HG03521 (cell line): Measurements from ENCODE around the gene ATG7.

ENCODE experiments used
- ATAC-seq: cut with Tn5 transposase; IDR thresholded peaks from one replicate; pipeline ENCODE4 v1.9.1; 2021; ENCODE audit warnings: mild to moderate bottlenecking, moderate library complexity; ENCODE audit not compliant: unreplicated experiment

Gene ATG7

DNA sequence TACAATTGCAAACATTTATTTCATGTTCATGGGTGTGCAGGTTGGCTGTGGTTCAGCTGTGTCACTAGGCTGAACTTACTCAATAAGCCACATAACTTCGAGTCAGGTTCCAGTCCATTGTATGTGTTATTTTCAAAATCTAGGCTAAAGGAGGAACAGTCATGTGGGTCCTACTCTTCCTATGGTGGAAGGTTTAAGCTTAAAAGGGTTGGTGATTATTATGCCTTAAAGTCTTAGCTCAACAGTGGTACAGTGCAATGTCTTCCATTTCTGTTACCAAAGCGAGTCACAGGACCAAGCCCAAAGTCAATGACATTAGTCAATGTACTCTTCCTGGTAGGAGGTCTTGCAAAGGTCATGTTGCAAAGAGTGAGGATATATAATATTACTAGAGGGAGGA is 78.2 kb downstream of the ATG7 start:
- no peak for ATAC-seq

- ATAC-seq: no peak
Measured at GRCh38 chr3:11351451-11351850, 79.3 kb downstream of the ATG7 start.

- no peak for ATAC-seq
Measured at GRCh38 chr3:11356269-11356668, 84.1 kb downstream of the ATG7 start.

DNA sequence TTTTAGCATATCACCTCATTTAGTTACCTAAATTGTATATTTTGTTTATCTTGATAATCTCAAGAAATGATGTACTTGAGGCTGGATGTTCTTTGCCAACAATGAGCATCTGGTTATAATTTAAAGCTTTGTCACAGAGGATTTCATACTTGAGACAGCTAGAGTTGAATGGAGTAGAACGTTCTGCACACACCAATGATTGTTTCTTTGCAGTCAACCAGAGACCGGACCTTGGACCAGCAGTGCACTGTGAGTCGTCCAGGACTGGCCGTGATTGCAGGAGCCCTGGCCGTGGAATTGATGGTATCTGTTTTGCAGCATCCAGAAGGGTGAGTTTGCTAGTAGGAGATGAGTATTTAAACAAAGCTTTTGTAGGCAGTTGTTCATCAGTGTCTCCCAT is 90.4 kb downstream of the ATG7 start:
- ATAC-seq: no peak

- no peak for ATAC-seq
Measured at GRCh38 chr3:11363715-11364114, 91.5 kb downstream of the ATG7 start.

- no peak for ATAC-seq
Measured at GRCh38 chr3:11364181-11364580, 92.0 kb downstream of the ATG7 start.

DNA sequence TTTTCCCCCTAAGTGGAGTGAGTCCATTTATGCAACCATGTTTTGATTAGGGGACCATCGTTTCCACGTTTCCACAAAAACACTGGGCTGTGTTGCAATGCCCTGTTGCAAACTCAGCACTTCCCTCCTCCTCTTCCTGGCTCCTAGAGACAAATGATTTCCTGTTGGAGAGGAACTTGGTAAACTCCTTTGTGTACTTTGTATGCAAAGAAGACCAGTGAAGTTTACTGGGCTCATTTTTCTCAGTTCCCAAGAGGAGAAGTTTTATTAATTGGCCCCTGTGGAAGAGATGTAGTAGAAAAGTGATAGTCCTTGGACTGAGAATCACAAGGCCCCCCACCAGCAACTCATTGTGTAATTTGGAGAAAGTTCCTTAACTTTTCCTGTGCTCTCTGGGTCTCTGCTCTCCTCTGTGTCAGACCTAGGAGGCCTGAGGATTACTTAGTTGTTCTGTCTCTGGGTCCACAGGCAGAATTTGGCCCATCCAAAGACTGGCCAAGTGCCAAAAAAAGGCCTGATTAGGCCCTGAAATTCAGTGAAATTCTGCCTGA is 95.0 kb downstream of the ATG7 start:
- ATAC-seq: no peak

GRCh38 chr3:11370191-11370590 is 98.0 kb downstream of the ATG7 start:
- no peak for ATAC-seq

GRCh38 chr3:11370966-11371365 is 98.8 kb downstream of the ATG7 start:
- no peak for ATAC-seq

- no peak for ATAC-seq
Measured at GRCh38 chr3:11371747-11372146, 99.5 kb downstream of the ATG7 start.

DNA sequence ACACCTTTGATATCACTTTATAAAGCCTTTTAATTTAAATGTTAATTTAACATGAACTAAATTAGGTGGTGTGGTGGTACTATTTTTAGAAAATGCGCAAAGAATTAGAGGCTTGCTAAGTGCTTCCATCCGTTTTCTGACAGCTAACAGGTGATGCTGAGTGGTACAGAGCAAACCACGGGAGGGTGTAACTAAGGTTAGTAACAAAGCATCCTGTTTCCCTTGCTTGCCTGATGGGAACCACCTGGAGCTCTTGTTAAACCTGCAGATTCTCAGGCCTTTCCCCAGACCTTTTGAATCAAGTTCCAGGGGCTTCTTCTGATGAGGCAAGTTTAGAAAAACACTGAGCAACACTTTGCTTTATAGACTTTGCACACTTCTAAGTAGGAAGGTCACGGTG is 101.0 kb downstream of the ATG7 start:
- ATAC-seq: no peak

GRCh38 chr3:11373654-11374053 is 101.5 kb downstream of the ATG7 start:
- ATAC-seq: no peak

- ATAC-seq: no peak
Measured at GRCh38 chr3:11375333-11376088, 103.3 kb downstream of the ATG7 start.

DNA sequence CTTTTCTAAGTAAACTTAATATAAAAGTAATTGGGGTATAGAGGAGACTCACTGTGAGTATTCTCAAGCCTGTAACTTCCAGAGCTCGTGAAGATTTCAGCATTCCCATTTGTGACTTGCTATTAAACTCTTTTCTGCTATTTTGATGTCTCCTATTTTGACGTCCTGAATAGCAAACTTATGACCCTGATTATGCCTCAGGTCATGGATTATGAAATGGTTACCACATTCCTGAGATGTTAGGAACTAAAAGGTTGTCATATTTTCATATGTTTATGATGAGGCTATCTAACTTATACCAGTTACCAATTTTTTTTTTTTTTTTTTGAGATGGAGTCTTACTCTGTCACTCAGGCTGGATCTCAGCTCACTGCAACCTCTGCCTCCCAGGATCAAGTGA is 105.5 kb downstream of the ATG7 start:
- ATAC-seq: no peak

DNA sequence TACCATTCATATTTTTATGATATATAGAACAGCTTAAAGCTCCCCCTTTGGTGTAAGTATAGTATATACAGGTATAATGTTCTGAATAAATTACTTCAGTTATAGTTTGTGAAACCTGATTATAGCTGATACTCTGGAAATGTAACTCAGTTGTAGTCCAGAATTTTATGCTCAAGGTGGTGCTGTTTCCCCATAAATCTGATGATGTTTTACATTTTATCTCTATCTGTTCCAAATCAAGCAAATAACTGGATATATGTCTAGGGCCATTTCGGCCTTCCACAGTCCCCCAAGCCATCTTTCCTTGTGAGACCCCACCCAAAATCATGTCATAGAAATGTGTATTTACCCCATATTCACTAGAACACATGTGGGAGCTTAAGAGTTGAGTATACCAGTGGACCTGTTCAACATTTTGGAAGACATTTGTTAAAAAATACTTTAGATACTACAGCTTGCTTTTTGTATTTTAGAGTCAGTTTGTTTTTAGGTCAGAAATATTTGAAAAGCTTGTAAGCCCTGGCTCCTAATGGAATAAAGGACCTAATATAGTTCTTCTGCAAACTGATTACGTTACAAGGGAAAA is 107.1 kb downstream of the ATG7 start:
- no peak for ATAC-seq

DNA sequence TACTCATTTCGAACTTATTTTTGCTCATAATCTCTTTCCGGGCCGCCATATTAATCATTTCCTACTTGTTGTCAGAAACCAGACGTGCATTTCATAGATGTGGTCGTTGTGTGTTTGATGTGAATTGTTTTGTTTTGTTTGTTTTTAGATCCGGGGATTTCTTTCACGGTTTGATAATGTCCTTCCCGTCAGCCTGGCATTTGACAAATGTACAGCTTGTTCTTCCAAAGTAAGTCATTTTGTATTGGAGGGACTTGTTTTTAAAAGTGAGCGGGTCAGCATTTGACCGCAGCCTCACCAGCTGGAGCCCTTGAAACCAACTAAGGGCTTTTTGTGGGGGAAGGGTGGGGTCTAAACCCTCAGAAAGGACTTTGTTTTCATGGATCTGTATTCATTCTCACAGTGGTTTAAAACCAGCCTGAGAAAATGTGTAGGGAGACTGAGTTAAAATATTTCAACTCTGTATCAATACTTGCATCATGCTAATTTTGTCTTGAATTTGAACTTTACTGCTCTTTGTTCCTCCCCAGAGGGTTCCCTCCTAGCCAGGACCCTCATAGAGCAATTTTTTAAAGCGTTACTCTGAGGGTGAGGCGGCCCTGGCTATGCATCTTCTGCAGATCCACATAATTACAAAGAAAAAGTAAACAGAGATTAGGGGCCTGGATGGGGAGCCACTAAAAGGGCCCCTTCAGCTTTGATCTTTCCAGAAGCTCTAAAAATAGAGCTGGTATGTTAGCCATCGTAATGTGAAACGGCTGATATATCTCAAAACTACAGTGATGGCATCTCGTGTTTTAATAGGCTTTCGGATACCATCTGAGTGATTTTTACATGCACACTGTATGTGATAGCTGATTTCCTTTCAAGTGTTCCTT is 107.9 kb downstream of the ATG7 start:
- ATAC-seq: no peak

DNA sequence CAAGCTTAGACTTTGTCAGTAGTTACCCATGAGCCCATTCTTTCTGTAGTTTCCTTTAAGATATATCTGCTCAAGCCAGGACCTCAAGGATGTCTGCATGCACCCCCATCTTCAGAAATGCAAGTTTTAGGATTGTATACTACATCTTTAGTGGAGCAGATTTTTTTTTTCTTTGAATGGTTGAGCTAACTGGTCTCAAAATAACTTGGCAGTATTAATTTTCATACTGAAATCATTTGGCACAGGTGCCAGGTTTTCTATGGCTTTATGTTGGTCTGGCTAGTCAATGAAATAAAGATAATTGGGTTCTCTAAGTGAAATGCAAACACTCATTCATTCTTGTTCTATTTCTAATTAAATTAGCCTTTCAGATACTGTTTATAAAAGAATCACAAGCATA is 108.9 kb downstream of the ATG7 start:
- no peak for ATAC-seq

DNA sequence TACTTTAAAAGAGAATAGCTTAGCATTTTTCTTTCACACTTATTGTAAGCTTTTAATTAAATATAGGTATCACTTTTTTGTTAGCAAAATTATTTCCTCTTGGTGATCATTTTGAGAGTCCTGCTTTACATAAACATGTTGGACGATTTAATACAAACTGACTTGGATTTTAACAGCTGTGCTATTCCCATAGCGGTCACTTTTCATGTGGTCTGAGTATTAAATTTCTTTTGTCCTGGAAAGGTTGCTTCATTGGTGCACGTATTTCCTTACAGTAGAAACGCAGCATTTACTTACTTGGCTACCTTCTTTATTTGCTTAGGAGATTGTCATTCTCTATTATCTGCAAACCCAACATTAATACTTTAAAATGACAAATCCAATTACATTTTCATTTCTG is 109.4 kb downstream of the ATG7 start:
- ATAC-seq: no peak

GRCh38 chr3:11382146-11382745 is 110.0 kb downstream of the ATG7 start:
- no peak for ATAC-seq

DNA sequence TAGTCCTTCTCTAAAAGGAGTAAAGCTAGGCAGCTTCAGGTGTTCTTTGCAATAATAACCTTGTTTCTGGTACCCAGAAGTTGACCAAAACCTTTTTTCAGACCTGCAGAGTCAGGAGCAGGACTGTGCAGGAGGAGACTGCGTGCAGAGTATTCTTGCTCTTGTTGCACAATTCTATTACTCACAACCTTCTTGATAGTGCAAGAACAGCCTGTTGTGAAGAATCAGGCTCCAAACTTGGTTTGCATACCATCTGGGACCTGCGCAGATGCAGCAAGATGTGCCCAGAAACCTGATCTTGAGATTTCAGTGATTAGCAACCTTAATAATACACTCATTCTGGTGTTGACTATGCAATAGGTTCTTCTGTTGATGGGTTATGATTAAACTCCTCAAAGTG is 111.9 kb downstream of the ATG7 start:
- no peak for ATAC-seq

DNA sequence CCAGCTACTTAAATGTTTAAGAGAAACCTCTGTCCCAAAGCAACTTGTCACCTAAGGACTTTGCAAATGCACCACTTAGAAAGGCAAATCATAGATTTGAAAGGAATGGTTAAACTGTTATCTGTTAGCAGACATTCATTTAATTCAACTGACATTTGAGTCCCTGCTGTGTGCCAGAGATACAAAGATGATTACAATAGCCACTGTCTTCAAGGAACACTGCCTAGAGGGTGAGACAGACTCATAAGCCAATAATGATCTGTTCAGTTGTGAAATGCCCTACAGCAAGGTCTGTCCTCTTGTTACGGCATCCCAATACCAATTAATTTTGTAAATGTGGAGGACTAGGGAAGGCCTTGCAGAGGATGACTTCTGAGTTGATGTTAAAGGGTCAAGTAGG is 113.1 kb downstream of the ATG7 start:
- ATAC-seq: no peak
